Measurements from ENCODE around the gene GALNT6. TPM values are rescaled to one million over a fixed set of nuclear protein-coding genes. Genes with fewer than 3 reads are reported as not detected.
"Not testable (repeated sequence)": the region's sequence is repeated elsewhere in the genome, so short reads cannot be mapped to it uniquely, and the experiment has no call there.

GALNT6 gene
- total and polyA plus RNA-seq, 2 donors, result 3.7 to 12.3 TPM

- Histone ChIP-seq H3K27me3 (ENCODE audit: control insufficient read depth in 2 of 2, insufficient read depth in 1 of 2, low read length in 1 of 2) (no peaks in the 10 kb centered on the region), H3K9me3 (ENCODE audit: control insufficient read depth in 2 of 2, insufficient read depth in 1 of 2, low read length in 1 of 2) (no peaks in the 10 kb centered on the region), H3K4me1 (ENCODE audit: control insufficient read depth in 2 of 2, insufficient read depth in 2 of 2, low read length in 2 of 2) (peaks cover 35 to 55% of the 10 kb centered on the region in 2 donors), H3K4me3 (ENCODE audit: low read length in 2 of 2) (no peak overlapping the region), H3K27ac (ENCODE audit: low read depth in 1 of 2, low read length in 1 of 2) (peak overlapping the region; percentile 84 to 93), H3K36me3 (ENCODE audit: control insufficient read depth in 2 of 2, insufficient read depth in 2 of 2, low read length in 1 of 2) (peaks cover 8 to 9% of the 10 kb centered on the region in 2 donors)
- 31% methylated on average over 3 of the region's 3 CpGs for WGBS
- peak in 5 of 9 donors; percentile 42 to 86 (median 53) for DNase-seq (ENCODE audit: low read depth in 6 of 9, low spot score in 9 of 9)
Measured at GRCh38 chr12:51318846-51319599, 72.2 kb downstream of the GALNT6 start.

GRCh38 chr12:51318057-51318806 is 73.0 kb downstream of the GALNT6 start:
- peak overlapping the region; percentile 78 to 84 for H3K27ac ChIP-seq (ENCODE audit: low read depth in 1 of 2, low read length in 1 of 2)
- 93% methylated on average over 8 of the region's 8 CpGs for WGBS
- not testable (repeated sequence) for DNase-seq (ENCODE audit: low read depth in 6 of 9, low spot score in 9 of 9)

GRCh38 chr12:51311389-51311788 is 79.8 kb downstream of the GALNT6 start:
- Histone ChIP-seq H3K27me3 (ENCODE audit: control insufficient read depth in 2 of 2, insufficient read depth in 1 of 2, low read length in 1 of 2) (no peaks in the 10 kb centered on the region), H3K9me3 (ENCODE audit: control insufficient read depth in 2 of 2, insufficient read depth in 1 of 2, low read length in 1 of 2) (no peaks in the 10 kb centered on the region), H3K27ac (ENCODE audit: low read depth in 1 of 2, low read length in 1 of 2) (no peak overlapping the region), H3K4me3 (ENCODE audit: low read length in 2 of 2) (no peak overlapping the region), H3K4me1 (ENCODE audit: control insufficient read depth in 2 of 2, insufficient read depth in 2 of 2, low read length in 2 of 2) (no peaks in the 10 kb centered on the region), H3K36me3 (ENCODE audit: control insufficient read depth in 2 of 2, insufficient read depth in 2 of 2, low read length in 1 of 2) (peaks cover 30 to 65% of the 10 kb centered on the region in 2 donors)
- DNase-seq (ENCODE audit: low read depth in 6 of 9, low spot score in 9 of 9), result no peak
- WGBS, result 95% methylated on average over 1 of the region's 1 CpG

More at GRCh38 chr12:51318057-51318806, 73.0 kb downstream of the GALNT6 start:
- not testable (repeated sequence) for H3K4me3 ChIP-seq (ENCODE audit: low read length in 2 of 2); H3K9me3 ChIP-seq (ENCODE audit: control insufficient read depth in 2 of 2, insufficient read depth in 1 of 2, low read length in 1 of 2); H3K27me3 ChIP-seq (ENCODE audit: control insufficient read depth in 2 of 2, insufficient read depth in 1 of 2, low read length in 1 of 2)
- peaks cover 35 to 50% of the 10 kb centered on the region in 2 donors for H3K4me1 ChIP-seq (ENCODE audit: control insufficient read depth in 2 of 2, insufficient read depth in 2 of 2, low read length in 2 of 2)
- H3K36me3 ChIP-seq (ENCODE audit: control insufficient read depth in 2 of 2, insufficient read depth in 2 of 2, low read length in 1 of 2), result peaks cover 14% of the 10 kb centered on the region in 2 donors

- no peak for DNase-seq (ENCODE audit: low read depth in 6 of 9, low spot score in 9 of 9)
- H3K9me3 ChIP-seq (ENCODE audit: control insufficient read depth in 2 of 2, insufficient read depth in 1 of 2, low read length in 1 of 2), result no peaks in the 10 kb centered on the region
- no peaks in the 10 kb centered on the region for H3K27me3 ChIP-seq (ENCODE audit: control insufficient read depth in 2 of 2, insufficient read depth in 1 of 2, low read length in 1 of 2)
- no peak overlapping the region for H3K27ac ChIP-seq (ENCODE audit: low read depth in 1 of 2, low read length in 1 of 2)
- peaks cover 33 to 65% of the 10 kb centered on the region in 2 donors for H3K36me3 ChIP-seq (ENCODE audit: control insufficient read depth in 2 of 2, insufficient read depth in 2 of 2, low read length in 1 of 2)
- 88% methylated on average over 6 of the region's 6 CpGs for WGBS
- no peak overlapping the region for H3K4me3 ChIP-seq (ENCODE audit: low read length in 2 of 2)
- H3K4me1 ChIP-seq (ENCODE audit: control insufficient read depth in 2 of 2, insufficient read depth in 2 of 2, low read length in 2 of 2), result no peaks in the 10 kb centered on the region
Measured at GRCh38 chr12:51307655-51308593, 83.3 kb downstream of the GALNT6 start.

- H3K4me3 ChIP-seq (ENCODE audit: low read length in 2 of 2), result no peak overlapping the region
- WGBS, result 93% methylated on average over 5 of the region's 5 CpGs
- DNase-seq (ENCODE audit: low read depth in 6 of 9, low spot score in 9 of 9), result no peak
- H3K4me1 ChIP-seq (ENCODE audit: control insufficient read depth in 2 of 2, insufficient read depth in 2 of 2, low read length in 2 of 2), result no peaks in the 10 kb centered on the region
- H3K36me3 ChIP-seq (ENCODE audit: control insufficient read depth in 2 of 2, insufficient read depth in 2 of 2, low read length in 1 of 2), result peaks cover 48 to 66% of the 10 kb centered on the region in 2 donors
- H3K27me3 ChIP-seq (ENCODE audit: control insufficient read depth in 2 of 2, insufficient read depth in 1 of 2, low read length in 1 of 2), result no peaks in the 10 kb centered on the region
- no peaks in the 10 kb centered on the region for H3K9me3 ChIP-seq (ENCODE audit: control insufficient read depth in 2 of 2, insufficient read depth in 1 of 2, low read length in 1 of 2)
- no peak overlapping the region for H3K27ac ChIP-seq (ENCODE audit: low read depth in 1 of 2, low read length in 1 of 2)
Measured at GRCh38 chr12:51306507-51306906, 84.7 kb downstream of the GALNT6 start.

Other genes starting within 250 kb of the GALNT6 start
- 11.7 TPM for gene TFCP2, start 218.3 kb downstream of the GALNT6 start, total RNA-seq
- gene TFCP2, start 218.3 kb downstream of the GALNT6 start, polyA plus RNA-seq, result 25.3 TPM
- 0.42 TPM for gene POU6F1, start 173.3 kb downstream of the GALNT6 start, total RNA-seq
- 7.9 TPM for gene POU6F1, start 173.3 kb downstream of the GALNT6 start, polyA plus RNA-seq
- 169 TPM for gene DAZAP2, start 152.6 kb downstream of the GALNT6 start, total RNA-seq
- 279 TPM for gene DAZAP2, start 152.6 kb downstream of the GALNT6 start, polyA plus RNA-seq
- 1.5 TPM for gene SMAGP, start 121.0 kb downstream of the GALNT6 start, total RNA-seq
- gene SMAGP, start 121.0 kb downstream of the GALNT6 start, polyA plus RNA-seq, result 6.5 TPM
- gene BIN2, start 67.2 kb downstream of the GALNT6 start, total RNA-seq, result 63.3 TPM
- gene BIN2, start 67.2 kb downstream of the GALNT6 start, polyA plus RNA-seq, result 57.7 TPM
- 0.09 TPM for gene CELA1, start 44.7 kb downstream of the GALNT6 start, total RNA-seq
- 0.71 TPM for gene CELA1, start 44.7 kb downstream of the GALNT6 start, polyA plus RNA-seq
- 1.7 TPM for gene SLC4A8, start 33.4 kb upstream of the GALNT6 start, total RNA-seq
- gene SLC4A8, start 33.4 kb upstream of the GALNT6 start, polyA plus RNA-seq, result 1.2 TPM
- gene SCN8A, start 199.8 kb upstream of the GALNT6 start, total RNA-seq, result 0.57 TPM
- 0.21 TPM for gene SCN8A, start 199.8 kb upstream of the GALNT6 start, polyA plus RNA-seq